HG03378 (cell line): ENCODE data around the gene TNMD.

ENCODE experiments used
- ATAC-seq: cut with Tn5 transposase; IDR thresholded peaks from one replicate; pipeline ENCODE4 v1.9.1; 2021; ENCODE audit warnings: mild to moderate bottlenecking, moderate library complexity; ENCODE audit not compliant: unreplicated experiment

TNMD gene

DNA sequence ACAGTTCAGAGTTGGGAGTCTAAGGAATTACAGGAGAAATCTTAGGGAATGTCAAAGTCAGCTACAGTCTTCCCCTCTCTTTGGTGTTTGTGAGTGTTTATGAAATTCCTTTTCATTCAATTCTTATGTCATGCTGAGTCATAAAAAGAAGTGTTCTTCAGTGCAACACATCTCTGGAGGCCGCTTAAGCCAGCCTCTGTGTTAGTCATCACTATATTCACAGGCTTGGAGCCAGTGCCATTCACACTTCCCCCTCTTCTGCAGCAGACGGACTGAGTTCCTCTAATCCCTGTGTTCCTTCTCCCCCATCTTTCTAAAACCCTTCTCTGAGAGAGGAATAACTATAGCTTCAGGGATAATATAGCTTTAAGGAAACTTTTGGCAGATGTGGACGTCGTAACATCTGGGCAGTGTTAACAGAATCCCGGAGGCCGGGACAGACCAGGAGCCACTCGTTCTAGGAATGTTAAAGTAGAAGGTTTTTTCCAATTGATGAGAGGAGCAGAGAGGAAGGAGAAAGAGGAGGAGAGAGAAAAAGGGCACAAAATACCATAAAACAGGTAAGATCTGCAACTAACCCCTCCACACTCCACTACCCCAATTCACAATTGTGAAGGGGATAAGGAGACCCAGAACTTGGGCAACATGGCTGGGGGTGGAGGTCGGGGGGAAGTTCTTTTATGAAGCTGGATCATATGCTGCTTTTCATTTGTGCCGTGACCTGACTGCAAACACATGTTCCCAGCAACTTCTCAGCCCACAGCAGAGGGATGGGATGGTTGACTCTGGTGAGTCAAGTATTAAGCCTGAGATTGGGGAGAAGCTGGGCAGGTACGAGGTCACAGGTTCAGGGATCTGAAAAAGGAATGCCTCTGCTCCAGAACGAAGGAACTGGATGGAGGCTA, 59.5 kb downstream of the TNMD start, which contains the start of gene SRPX2:
SRPX2 (plus strand) TSS at position 244 of the 905 bp plus-strand sequence. CDS start 2,124 bp downstream, outside the sequence.
- no peak for ATAC-seq

- ATAC-seq: no peak
Measured at GRCh38 chrX:100645106-100645505, 60.4 kb downstream of the TNMD start.

- ATAC-seq: no peak
Measured at GRCh38 chrX:100647095-100647494, 62.4 kb downstream of the TNMD start.

GRCh38 chrX:100647739-100648138, 63.0 kb downstream of the TNMD start:
- ATAC-seq: no peak

- no peak for ATAC-seq
Measured at GRCh38 chrX:100648458-100649417, 64.0 kb downstream of the TNMD start.
